CD4-positive, alpha-beta T cell treated with Interferon alpha-2 for 1 hour (primary cell): ENCODE measurements around the gene BRD2.
A peak's percentile ranks its signal among the peaks of the same experiment; 100 is the strongest.

Experiments
- DNase-seq, 2 donors: peaks; one replicate each; pipeline ENCODE4 v3.0.0-alpha.2; 2020 to 2022

Gene BRD2

DNA sequence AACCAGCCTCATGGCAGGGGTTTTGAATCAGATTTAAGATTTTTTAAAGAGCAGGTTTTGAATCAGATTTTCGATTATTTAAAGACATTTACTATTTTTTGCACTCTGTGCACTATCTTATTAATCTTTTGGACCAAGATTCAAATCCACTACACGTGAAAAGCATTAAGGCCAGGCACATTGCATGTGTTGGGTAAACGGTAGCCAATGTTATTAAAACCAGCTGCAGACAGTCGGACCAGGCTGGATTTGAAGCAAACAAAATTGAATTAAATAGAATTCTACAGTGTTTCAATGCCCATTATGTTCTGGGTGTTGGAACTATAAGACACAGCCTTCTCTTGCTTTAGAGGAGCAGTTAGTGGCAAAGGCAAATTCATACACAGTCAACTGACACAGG, 33.3 kb downstream of the BRD2 start:
- no peak for DNase-seq

DNA sequence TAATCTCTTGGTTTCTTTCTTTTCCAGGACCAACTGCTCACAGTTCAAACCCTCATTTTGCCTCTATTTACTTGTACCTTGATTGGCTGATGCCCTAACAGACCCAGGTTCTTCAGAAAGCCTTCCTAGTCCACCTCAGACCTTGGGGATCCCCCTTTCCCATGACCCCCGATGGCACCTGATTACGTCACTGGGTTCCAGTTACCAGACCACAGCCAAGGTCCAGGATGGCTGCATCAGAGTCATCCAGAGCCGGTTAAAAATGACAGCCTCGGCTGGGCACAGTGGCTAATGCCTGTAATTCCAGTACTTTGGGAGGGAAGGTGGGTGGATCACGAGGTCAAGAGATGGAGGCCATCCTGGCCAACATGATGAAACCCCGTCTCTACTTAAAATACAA, 36.5 kb downstream of the BRD2 start:
- DNase-seq: no peak

DNA sequence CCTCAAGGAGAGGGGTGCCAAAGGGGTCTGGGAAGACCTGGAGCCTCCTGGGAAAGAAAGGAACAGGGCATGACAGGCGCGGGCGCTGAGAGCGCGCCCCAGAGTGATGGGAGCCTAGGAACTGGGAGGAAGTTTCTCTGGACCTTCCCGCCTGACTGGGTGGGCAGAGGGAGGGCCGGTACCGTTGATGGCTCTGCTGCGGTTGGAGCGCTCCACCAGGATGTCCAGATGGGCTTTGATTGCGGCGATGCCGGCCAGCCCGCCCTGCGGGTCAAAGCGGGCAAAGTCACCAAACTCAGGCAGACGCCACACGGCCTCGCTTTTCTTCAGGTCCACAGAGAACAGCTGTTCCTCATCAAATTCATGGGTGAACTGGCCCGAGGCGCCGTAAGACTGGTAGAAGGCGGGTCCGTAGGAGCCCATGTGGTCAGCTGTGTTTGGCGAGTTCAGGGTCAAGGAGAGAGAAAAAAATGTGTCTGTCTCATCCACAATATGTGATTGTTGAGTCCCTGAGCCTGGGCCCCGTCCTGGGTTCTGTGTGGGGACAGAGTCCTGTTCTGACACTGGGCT, 39.5 kb downstream of the BRD2 start:
- no peak for DNase-seq

DNA sequence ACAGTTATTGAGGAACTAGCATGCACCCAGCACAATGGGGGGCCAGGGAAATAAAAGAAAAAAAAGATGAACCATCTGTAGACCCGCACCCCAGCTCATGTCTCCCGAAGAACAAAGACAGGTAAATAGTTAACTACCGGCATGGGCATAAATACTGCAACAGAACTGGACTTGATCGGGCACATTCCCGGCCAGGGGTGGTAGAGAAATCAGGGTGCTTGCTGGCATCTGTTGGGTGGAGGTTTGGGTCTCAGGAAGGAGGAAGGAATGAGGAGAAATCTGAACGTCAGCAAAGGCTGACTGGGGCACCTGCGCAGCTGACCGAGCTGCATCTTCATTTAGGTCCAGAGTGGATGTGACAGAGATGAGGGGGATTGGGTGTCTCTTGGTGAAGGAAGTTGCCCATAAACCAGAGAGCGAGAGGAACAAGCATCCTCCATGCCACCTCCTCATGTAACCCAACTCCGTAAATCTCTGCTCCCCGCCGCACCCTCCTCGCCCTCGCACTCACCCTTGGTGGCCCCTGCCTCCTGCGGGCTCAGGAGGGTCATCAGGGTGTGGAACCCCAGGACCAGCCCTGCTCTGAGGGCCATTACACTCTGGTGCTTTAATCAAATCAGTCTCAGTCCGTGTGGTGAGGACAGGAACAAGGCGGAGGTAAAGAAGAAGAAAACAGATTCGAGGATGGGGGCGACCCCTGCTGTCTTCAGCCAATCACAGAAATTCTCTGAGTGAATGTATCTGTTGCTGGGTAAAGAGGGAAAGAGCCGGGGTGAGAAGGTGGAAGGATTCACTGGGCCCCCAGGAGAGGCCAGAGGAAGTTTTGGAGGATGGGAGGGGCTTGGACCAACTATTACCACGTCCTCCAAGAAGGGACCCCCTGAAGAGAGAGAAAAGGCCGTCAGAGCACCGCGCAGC, 40.8 kb downstream of the BRD2 start, which contains the start of gene HLA-DOA:
TSS of gene HLA-DOA (minus strand) at position 648 of the 918 bp plus-strand sequence.
- DNase-seq: peak; percentile 69 to 73

DNA sequence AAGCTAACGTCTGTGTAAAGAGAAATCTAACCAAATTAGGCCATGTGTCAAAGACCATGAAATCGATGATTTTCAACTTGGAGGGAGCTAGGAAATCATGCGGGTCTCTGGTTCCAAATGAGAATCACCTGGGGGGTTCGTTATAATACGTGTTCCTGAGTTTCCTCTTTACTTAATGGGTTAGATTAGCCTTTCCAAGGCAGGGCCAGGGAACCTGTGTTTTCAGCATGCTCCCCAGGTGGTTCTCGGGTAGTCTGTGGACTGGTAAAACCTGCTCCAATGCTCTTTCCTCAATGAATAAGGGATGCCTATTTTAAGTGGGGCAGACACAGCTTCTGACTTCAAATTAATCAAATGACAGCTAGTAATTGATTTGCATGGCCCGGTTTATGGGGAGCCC, 42.0 kb downstream of the BRD2 start:
- no peak for DNase-seq

DNA sequence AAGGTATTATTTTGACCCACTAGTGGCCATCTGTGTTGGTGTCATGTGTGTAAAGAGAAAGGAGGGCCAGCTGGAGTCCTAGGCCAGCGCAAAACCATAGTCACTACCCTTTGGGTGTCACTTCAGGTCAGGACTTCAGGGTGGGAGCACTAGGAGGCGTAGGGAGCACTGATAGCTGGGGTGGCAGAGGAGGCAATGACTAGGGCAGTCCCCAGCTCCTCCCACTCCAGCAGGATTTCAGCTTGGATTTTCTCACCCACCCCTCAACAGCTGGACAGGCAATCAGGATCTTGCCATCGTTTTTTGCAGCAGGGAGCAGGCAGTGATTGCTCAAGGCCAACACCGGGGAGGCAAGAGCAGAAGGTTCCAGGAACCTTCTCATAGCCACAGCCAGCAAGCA, 45.2 kb downstream of the BRD2 start:
- DNase-seq: no peak

DNA sequence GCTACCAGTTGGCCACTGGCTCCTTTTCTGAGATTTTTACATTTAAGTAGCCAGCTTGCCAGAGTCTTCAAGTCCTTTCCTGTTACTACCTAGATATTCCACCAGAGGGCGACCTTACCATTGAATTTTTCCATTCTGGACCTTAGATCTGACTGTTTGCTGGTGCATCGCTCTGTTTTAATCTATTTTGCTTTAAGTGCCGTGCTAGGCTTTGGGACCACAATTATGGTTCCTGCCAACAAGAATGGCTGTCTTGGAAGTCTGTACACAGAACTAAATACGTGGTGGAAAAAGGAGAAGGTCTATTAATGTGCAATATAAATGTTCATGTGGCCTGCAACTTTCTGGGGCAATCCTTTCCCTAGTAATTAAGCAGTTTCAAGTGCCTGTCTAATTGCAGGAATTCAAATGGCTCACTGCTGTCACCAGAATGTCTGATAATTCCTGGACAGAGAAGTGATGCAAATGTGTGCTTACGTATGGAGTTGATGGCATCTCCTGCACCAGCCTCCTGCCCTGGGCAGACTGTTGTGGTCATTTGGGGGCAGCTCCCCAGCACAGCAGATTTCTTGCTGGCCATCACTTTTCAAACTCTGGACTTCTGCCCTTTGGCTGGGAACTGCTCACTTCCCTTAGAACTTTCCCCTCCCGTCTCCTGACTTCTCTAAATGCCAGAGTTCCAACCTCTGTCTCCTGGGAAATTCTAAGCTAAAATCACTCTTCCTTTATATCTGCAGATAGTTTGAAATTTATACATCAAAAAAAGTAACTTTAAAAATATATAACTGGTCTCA, 46.6 kb downstream of the BRD2 start:
- DNase-seq: peak; percentile 76 to 87

DNA sequence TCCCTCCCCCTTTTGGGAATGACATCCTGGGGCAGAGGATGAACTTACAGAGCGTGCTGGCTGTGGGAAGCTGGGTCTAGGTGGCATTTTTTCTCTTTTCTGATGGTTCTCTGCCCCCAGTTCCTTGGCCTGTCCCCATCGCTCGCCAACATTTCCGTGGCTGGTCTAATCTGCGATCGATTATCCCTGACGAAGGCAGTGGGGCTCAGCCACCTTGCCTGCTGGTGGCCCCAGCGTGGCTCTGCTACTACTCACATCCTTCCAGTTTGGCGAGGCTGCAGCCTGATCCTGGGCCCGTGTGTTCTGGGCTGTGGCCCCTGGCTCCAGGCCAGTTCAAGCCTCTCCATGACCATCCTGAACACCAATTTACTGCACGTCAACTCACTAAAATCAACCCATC, 47.4 kb downstream of the BRD2 start:
- DNase-seq: no peak

DNA sequence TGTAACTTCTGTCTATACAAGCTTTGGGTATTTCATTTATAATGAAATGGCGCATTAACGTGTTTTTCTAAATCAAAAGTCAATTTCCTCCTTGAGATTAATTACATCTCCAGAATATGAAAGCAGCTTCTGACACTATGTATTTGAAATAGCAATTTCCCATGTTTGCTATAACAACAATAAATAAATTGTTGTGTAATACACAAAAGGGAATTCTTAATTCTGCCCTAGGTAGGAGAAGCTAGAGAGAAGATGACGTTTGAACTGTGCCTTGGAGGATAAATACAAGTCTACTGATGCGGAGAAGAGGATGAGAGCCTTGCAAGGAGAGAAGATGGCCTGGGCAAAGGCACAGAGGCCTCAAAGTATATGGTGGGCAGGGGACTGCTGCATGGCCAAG, 48.6 kb downstream of the BRD2 start:
- no peak for DNase-seq

DNA sequence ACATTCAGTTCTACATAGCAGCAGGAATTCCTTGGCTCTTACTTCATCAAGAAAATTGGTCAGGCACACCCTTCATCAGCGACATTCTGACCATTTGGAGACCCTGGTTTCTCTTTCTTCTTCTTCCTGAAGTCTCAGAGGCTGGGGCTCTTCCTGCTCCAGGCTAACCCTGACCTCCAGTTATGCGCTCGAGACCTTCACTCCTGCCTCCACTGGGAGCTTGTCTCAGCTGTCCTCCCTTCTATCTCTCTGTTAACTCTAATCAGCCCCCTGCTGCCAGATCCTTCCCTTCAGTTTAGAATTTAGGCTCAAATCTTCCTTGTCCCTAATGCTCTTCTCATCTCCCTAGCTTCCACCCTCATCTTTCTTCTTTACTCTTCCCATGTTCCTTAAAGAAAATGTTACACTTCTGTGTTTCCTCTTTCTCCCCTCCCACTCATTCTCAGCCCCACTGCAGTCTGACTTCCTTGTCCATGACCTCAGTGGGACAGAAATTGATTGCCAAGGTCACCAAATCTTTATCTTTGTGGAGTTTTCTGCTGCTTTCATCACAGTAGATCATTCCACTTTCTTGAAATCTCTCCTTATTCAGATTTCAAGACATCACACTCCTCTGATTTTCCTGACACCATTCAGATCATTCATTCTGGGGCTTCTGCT, 49.4 kb downstream of the BRD2 start:
- DNase-seq: no peak

DNA sequence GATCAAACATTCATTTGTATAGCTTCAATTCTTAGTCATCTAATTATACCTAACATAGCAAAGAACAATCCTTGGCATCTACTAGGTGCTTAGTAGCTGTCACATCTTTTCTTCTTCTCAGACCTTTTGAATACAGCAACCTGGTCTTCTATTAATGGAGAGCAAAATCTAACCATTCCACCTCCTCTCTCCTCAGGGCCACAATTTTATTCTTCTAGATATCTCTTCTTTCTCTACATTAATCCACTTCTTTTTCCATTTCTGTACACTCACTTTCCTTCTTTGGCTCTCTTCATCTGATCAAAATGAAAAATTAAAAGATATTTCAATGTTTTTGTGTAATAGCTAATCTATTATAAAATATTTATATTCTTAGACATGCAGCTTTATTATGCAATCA, 50.0 kb downstream of the BRD2 start:
- DNase-seq: no peak

DNA sequence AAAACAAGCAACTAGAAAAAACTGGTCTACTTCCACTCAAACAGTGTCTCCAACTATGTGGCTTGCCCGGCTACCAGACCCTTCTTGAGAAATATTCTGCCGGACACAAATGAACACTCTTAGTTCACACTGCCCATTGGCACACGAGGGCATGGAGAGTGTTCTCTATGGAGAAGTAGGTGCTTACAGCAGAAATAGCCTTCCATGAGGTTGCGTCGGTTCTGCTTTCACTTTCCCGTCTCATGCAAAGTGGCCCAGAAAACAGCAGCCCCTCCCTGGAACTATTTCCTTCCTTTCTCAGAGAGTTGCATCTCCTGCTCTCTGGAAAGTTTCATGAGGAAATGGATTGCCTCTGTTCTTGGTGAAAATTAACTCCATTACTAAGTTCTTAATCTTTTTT, 50.5 kb downstream of the BRD2 start:
- peak; percentile 45 to 85 for DNase-seq

DNA sequence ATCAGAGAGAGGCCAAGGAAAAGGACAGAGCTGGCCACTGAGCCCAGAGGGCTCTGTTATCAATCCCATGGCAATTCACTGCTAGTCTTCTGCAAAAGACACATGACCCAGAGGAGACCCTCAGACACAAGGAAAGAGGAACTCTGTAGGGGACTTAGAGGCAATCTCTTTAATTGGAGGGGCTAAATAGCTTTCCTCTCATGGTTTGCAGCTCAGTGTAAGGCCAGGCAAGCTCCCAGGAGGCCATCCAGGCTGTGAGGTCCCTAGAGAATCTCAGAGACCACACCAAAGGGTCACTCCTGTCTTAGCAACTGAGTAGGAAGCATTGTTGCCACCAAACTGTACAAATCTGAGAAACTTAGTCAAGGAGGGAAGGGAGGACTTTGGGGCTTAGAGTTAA, 51.0 kb downstream of the BRD2 start:
- no peak for DNase-seq

DNA sequence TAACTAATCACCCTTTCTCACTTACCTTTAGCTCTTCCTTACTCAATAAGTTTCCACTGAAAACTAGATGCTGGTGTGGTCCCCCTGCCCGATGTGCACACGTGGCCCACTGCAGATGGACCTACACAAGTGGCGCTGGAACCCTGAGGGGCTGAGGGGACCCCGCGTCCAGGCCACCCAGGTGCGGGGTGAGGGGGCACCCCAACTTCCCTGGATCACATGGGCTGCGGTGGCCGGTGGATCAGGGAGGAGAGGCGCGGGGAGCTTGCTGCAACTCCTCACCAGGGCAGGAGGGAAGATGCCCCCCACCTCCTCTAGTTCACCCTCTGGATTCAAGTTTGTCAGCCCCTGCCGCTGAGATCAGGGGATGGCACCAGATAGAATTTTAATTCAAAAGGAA, 53.5 kb downstream of the BRD2 start:
- no peak for DNase-seq

DNA sequence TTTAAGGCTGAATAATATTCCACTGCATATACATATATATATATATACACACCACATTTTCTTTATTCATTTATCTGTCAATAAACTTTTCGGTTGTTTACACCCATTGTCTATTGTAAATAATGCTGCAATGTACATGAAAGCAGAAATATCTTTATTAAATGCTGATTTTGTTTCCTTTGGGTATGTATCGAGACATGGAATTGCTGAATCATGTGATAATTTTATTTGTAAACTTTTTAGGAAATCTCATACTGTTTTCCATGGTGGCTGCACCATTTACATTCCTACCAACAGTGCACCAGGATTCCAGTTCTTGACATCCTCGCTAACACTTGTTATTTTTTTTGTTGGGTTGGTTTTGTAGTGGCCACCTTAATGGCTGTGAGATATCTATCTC, 55.1 kb downstream of the BRD2 start:
- no peak for DNase-seq

DNA sequence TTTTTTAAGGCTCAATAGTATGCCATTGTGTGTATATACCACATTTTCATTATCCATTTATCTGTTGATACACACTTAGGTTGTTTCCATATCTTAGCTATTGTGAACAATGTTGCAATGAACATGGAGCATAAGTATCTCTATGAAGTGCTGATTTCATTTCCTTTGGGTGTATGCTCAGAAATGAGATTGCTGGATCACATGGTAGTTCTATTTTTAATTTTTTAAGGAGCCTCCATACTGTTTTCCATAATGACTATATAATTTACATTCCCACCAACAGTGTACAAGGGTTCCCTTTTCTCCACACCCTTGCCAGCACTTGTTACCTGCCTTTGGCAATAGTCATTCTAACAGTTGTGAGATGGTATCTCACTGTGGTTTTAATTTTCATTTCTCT, 56.1 kb downstream of the BRD2 start:
- no peak for DNase-seq

DNA sequence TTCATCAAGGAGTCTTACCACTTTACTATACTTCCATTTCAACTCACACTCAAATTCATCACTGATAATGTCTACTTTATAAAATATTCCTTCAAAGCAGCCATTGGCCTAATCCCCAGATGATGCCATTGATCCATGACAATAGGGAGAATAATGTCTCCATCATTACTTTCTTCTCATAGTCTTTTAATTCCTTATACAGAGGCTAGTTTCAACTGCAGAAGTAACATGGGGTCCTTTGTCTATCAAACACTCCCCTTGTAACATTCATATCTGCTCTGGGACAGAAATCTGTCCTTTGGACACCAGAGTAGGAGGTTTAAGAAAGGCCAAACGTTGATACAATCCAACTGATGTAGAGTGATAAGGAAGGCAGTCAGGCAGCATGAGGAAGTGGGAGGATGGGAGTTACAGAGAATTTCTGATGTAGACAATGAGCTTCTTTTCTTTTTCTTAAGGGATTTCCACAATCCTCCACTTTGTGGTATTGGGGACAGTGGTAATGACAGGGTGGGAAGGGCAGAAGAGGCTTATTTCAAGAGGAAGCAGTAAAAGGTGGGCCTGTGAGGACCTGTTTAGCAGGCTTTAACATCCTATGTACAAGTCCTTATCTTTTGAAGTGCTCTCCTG, 59.9 kb downstream of the BRD2 start:
- DNase-seq: no peak

DNA sequence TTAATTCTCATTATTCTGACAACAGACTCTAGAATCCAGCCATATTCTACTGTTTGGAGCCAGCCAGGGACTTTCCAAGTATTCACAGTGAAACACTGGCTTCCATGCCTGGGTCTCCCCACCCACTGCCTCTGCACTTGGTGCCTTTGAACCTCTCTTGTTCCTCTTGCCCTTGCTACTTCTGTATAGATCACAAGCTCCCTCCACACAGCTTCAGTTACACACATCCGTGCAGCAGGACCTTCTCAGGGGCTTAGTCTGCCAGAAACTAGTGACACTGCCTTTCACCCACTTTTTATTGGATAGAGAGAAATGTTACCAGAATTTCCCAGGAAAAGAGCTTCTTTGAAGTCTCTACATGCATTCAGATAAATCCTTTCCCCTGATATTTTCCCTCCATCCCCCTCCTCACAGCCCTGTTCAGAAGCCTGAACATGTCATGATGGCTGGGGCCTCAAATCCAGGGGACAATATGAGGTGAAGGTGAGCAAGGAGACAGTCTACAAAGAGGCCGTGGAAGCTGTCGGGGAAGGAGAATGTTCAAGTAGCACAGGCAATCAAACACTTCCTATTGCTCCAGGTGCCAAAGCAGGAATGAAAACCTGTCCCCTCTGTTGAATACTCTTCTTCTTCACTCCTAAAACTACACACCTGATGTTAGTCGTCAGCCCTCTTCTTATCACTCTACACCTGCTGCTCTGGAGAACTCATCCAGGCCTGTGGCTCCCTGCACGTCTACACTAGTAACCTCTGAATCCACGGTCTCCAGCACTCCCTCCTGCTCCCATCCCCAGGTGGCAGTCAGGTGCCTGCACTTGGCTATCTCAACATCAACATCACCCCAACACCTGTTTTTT, 61.2 kb downstream of the BRD2 start:
- peak; percentile 57 to 82 for DNase-seq

DNA sequence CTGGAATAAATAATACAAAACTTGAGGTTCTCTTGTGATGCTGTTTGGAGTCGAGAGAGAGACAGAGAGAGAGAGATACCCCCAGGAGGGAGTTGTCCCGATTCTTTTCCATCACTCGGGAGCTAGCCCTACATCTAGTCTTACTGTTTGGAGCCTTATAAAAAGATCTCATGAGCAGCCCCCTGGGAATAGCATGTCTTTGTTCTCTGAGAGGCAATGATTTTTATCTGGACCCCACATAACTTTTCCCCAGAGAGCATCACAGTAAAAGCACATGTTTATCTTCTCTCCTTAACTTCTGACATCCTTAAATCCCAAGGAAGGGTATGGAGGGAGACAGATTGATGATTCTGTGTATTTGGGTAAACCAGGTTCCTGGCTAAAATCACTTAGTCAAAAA, 61.9 kb downstream of the BRD2 start:
- no peak for DNase-seq
